ENCODE data around the gene DEUP1.

- TF ChIP-seq, protein P1, sequence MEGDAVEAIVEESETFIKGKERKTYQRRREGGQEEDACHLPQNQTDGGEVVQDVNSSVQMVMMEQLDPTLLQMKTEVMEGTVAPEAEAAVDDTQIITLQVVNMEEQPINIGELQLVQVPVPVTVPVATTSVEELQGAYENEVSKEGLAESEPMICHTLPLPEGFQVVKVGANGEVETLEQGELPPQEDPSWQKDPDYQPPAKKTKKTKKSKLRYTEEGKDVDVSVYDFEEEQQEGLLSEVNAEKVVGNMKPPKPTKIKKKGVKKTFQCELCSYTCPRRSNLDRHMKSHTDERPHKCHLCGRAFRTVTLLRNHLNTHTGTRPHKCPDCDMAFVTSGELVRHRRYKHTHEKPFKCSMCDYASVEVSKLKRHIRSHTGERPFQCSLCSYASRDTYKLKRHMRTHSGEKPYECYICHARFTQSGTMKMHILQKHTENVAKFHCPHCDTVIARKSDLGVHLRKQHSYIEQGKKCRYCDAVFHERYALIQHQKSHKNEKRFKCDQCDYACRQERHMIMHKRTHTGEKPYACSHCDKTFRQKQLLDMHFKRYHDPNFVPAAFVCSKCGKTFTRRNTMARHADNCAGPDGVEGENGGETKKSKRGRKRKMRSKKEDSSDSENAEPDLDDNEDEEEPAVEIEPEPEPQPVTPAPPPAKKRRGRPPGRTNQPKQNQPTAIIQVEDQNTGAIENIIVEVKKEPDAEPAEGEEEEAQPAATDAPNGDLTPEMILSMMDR (conservative IDR thresholded peaks at IDR 0.05 in 1 of 2, IDR thresholded peaks at IDR 0.05 in 1 of 2; ENCODE audit: extremely low read depth in 1 of 2, insufficient read depth in 1 of 2, low read depth in 1 of 2, low read length in 2 of 2): no peak
- TF ChIP-seq EZH2 (IDR thresholded peaks at IDR 0.05; ENCODE audit: borderline replicate concordance, low read length): no peak
Measured at GRCh38 chr11:93464927-93465540, 134.5 kb downstream of the DEUP1 start.
